Small intestine (tissue), 7 donors: ENCODE data around the gene ZHX3. TPM values are rescaled to one million over a fixed set of nuclear protein-coding genes. Genes with fewer than 3 reads are reported as not detected.

Experiments used
- DNase-seq, 2 donors: peaks; one replicate each; pipeline versions ENCODE4 v3.0.0 to v3.0.0-alpha.2; 2013
- FAIRE-seq: peaks from 2 replicates; lab custom pipeline; 2012; peaks lifted over from hg19 to GRCh38; lab: Jason Lieb, UNC
- H3K27ac ChIP-seq, 3 donors: one replicate each; pipeline ENCODE4 v1.5.1; 2013; ENCODE audit warnings: low read length in 2 of 3, mild to moderate bottlenecking in 2 of 3, control low read depth in 1 of 3, inconsistent platforms in 1 of 3, low read depth in 1 of 3, moderate library complexity in 1 of 3
- H3K27me3 ChIP-seq, 3 donors: one replicate each; pipeline ENCODE4 v1.6.1; 2013; ENCODE audit warnings: low read length in 3 of 3, inconsistent platforms in 1 of 3; ENCODE audit not compliant: control insufficient read depth in 3 of 3, insufficient read depth in 3 of 3
- H3K36me3 ChIP-seq, 3 donors: one replicate each; pipeline ENCODE4 v1.6.1; 2013; ENCODE audit warnings: low read length in 3 of 3, inconsistent platforms in 1 of 3, low read depth in 1 of 3, mild to moderate bottlenecking in 1 of 3, moderate library complexity in 1 of 3; ENCODE audit not compliant: control insufficient read depth in 3 of 3, insufficient read depth in 2 of 3
- H3K4me1 ChIP-seq, 3 donors: one replicate each; pipeline ENCODE4 v1.6.1; 2013; ENCODE audit warnings: low read length in 2 of 3, inconsistent platforms in 1 of 3, low read depth in 1 of 3, mild to moderate bottlenecking in 1 of 3, moderate library complexity in 1 of 3; ENCODE audit not compliant: control insufficient read depth in 3 of 3, insufficient read depth in 2 of 3
- H3K4me3 ChIP-seq, 3 donors: one replicate each; pipeline ENCODE4 v1.5.1; 2013; ENCODE audit warnings: low read length in 3 of 3, control low read depth in 1 of 3, inconsistent platforms in 1 of 3, low read depth in 1 of 3, mild to moderate bottlenecking in 1 of 3, moderate library complexity in 1 of 3
- H3K9me3 ChIP-seq, 2 donors: one replicate each; pipeline ENCODE4 v1.6.1; 2013; ENCODE audit warnings: low read depth in 1 of 2, low read length in 1 of 2; ENCODE audit not compliant: control insufficient read depth in 2 of 2, insufficient read depth in 1 of 2
- WGBS, 3 donors: extraction: QIAGEN DNeasy Blood & Tissue Kit; methylation state at CpG; one replicate each; pipeline ENCODE4 v1.1.7; 2013; 5-methylcytosine and 5-hydroxymethylcytosine counted together
- polyA plus RNA-seq, 4 donors: library from polyadenylated mRNA; stranded (reverse) in 3 of 4; unstranded in 1 of 4; fragments of 200-250 nt in 3 of 4; fragments of 120-200 nt in 1 of 4; gene quantifications; one replicate each; pipeline versions ENCODE4 v1.2.1 to v1.2.3, GENCODE V29; 2013
- donor health status: healthy with polysubstance abuse.
- donor health status: control.
- donor health status: control.
- donor health status: Bipolar disorder and iron deficiency.
- donor health status: healthy.

Gene ZHX3
- polyA plus RNA-seq, 4 donors, result 6.0 to 18.3 (median 10.2) TPM

- Histone ChIP-seq H3K4me1 (peaks cover 7 to 28% (median 8%) of the 10 kb centered on the region in 3 donors), H3K4me3 (no peak overlapping the region), H3K36me3 (no peaks in the 10 kb centered on the region), H3K27me3 (no peaks in the 10 kb centered on the region), H3K27ac (no peak overlapping the region), H3K9me3 (no peaks in the 10 kb centered on the region)
- no peak for DNase-seq
- 89 to 98% (median 90%) methylated on average over 1 of the region's 1 CpG for WGBS, 3 donors
- FAIRE-seq, result no peak
Measured at GRCh38 chr20:41231136-41231535, 86.4 kb downstream of the ZHX3 start.

- FAIRE-seq (no peak), DNase-seq (no peak)
- H3K27ac ChIP-seq, result no peak overlapping the region
- no peak overlapping the region for H3K4me3 ChIP-seq
- 90 to 95% (median 90%) methylated on average over 3 of the region's 3 CpGs for WGBS, 3 donors
- no peaks in the 10 kb centered on the region for H3K36me3 ChIP-seq
- no peaks in the 10 kb centered on the region for H3K9me3 ChIP-seq
- peaks cover 7 to 28% (median 8%) of the 10 kb centered on the region in 3 donors for H3K4me1 ChIP-seq
- no peaks in the 10 kb centered on the region for H3K27me3 ChIP-seq
Measured at GRCh38 chr20:41230136-41230535, 87.4 kb downstream of the ZHX3 start.

- Histone ChIP-seq H3K4me1 (peaks cover 7 to 23% (median 8%) of the 10 kb centered on the region in 3 donors), H3K4me3 (no peak overlapping the region), H3K36me3 (no peaks in the 10 kb centered on the region), H3K27me3 (no peaks in the 10 kb centered on the region), H3K9me3 (no peaks in the 10 kb centered on the region), H3K27ac (no peak overlapping the region)
- DNase-seq (no peak), FAIRE-seq (no peak)
Measured at GRCh38 chr20:41229259-41229658, 88.3 kb downstream of the ZHX3 start.

GRCh38 chr20:41228858-41229257 lies 88.7 kb downstream of the ZHX3 start:
- Histone ChIP-seq H3K4me1 (peaks cover 6 to 19% (median 6%) of the 10 kb centered on the region in 3 donors), H3K27ac (no peak overlapping the region), H3K4me3 (no peak overlapping the region), H3K9me3 (no peaks in the 10 kb centered on the region), H3K36me3 (no peaks in the 10 kb centered on the region), H3K27me3 (no peaks in the 10 kb centered on the region)
- DNase-seq (no peak), FAIRE-seq (no peak)

GRCh38 chr20:41226426-41226825 lies 91.1 kb downstream of the ZHX3 start:
- Histone ChIP-seq H3K4me1 (no peaks in the 10 kb centered on the region), H3K9me3 (no peaks in the 10 kb centered on the region), H3K36me3 (no peaks in the 10 kb centered on the region), H3K27me3 (no peaks in the 10 kb centered on the region), H3K27ac (no peak overlapping the region), H3K4me3 (no peak overlapping the region)
- 91 to 95% (median 93%) methylated on average over 1 of the region's 1 CpG for WGBS, 3 donors
- DNase-seq (no peak), FAIRE-seq (no peak)

GRCh38 chr20:41225091-41225490 lies 92.4 kb downstream of the ZHX3 start:
- Histone ChIP-seq H3K36me3 (no peaks in the 10 kb centered on the region), H3K27ac (no peak overlapping the region), H3K4me1 (no peaks in the 10 kb centered on the region), H3K4me3 (no peak overlapping the region), H3K9me3 (no peaks in the 10 kb centered on the region), H3K27me3 (no peaks in the 10 kb centered on the region)
- DNase-seq (no peak), FAIRE-seq (no peak)
- WGBS, 3 donors, result 63 to 96% (median 85%) methylated on average over 1 of the region's 1 CpG

- no peak overlapping the region for H3K27ac ChIP-seq
- no peaks in the 10 kb centered on the region for H3K9me3 ChIP-seq
- FAIRE-seq, result no peak
- WGBS, 3 donors, result 94 to 100% (median 96%) methylated on average over 1 of the region's 1 CpG
- no peaks in the 10 kb centered on the region for H3K27me3 ChIP-seq
- no peak for DNase-seq
- no peaks in the 10 kb centered on the region for H3K36me3 ChIP-seq
- H3K4me1 ChIP-seq, result no peaks in the 10 kb centered on the region
- H3K4me3 ChIP-seq, result no peak overlapping the region
Measured at GRCh38 chr20:41224281-41224680, 93.2 kb downstream of the ZHX3 start.

GRCh38 chr20:41223112-41223511 lies 94.4 kb downstream of the ZHX3 start:
- FAIRE-seq, result no peak

GRCh38 chr20:41222703-41223102 lies 94.8 kb downstream of the ZHX3 start:
- no peak for DNase-seq
- Histone ChIP-seq H3K36me3 (no peaks in the 10 kb centered on the region), H3K4me3 (no peak overlapping the region), H3K27ac (no peak overlapping the region), H3K9me3 (no peaks in the 10 kb centered on the region), H3K27me3 (no peaks in the 10 kb centered on the region), H3K4me1 (no peaks in the 10 kb centered on the region)
- no peak for FAIRE-seq

More at GRCh38 chr20:41223112-41223511, 94.4 kb downstream of the ZHX3 start:
- Histone ChIP-seq H3K36me3 (no peaks in the 10 kb centered on the region), H3K9me3 (no peaks in the 10 kb centered on the region), H3K4me1 (no peaks in the 10 kb centered on the region), H3K27me3 (no peaks in the 10 kb centered on the region), H3K27ac (no peak overlapping the region), H3K4me3 (no peak overlapping the region)
- DNase-seq, result no peak
